ENCODE measurements around the gene SLIT3. TPM values are rescaled to one million over a fixed set of nuclear protein-coding genes. Genes with fewer than 3 reads are reported as not detected.

The SLIT3 gene
- total RNA-seq, 1 experiment from 2014 or later = 0.10 TPM

GRCh38 chr5:169333518-169333917 is 32.6 kb upstream of the SLIT3 start:
- DNase-seq (ENCODE audit: low read depth, low spot score) = no peak
- no peaks in the 10 kb centered on the region for H3K4me1 ChIP-seq (ENCODE audit: control insufficient read depth in 1 of 2, insufficient read depth in 2 of 2, low read length in 2 of 2)
- H3K9me2 ChIP-seq (ENCODE audit: insufficient read depth) = no peaks in the 10 kb centered on the region
- TF ChIP-seq CTCF (IDR thresholded peaks at IDR 0.05 in 2 of 3, conservative IDR thresholded peaks at IDR 0.05 in 1 of 3; ENCODE audit: borderline replicate concordance in 1 of 3, insufficient read depth in 1 of 3, low read depth in 2 of 3, low read length in 2 of 3) (no peak), POLR2AphosphoS5 (IDR thresholded peaks at IDR 0.05; ENCODE audit: low read depth, low read length) (no peak), ZNF274 (IDR thresholded peaks at IDR 0.05; ENCODE audit: low read depth, low read length) (no peak)
- H3K4me2 ChIP-seq (ENCODE audit: low read length) = no peak overlapping the region
- ChIA-PET RAD21 (ENCODE audit: low non-redundant PET in 1 of 2, low total read pairs in 2 of 2, uncharacterized antibody in 2 of 2, unreplicated experiment in 2 of 2) (no interaction called here), POLR2A (no interaction called here), CTCF (no interaction called here)
- BruUV-seq (replicated peaks) = no TSS peak
- H3K27ac ChIP-seq (ENCODE audit: low read depth, low read length) = no peak overlapping the region
- H4K20me1 ChIP-seq (ENCODE audit: insufficient read depth) = no peaks in the 10 kb centered on the region
- no peak overlapping the region for H3K9ac ChIP-seq (ENCODE audit: low read length)
- no peak overlapping the region for H3K4me3 ChIP-seq (replicated peaks in 1 of 2; ENCODE audit: low read depth in 1 of 2, low read length in 2 of 2)
- no peaks in the 10 kb centered on the region for H3K9me3 ChIP-seq (ENCODE audit: control insufficient read depth in 1 of 2, insufficient read depth in 1 of 2, low read depth in 1 of 2, low read length in 2 of 2)
- H3K79me2 ChIP-seq (ENCODE audit: insufficient read depth, low read length) = no peaks in the 10 kb centered on the region
- no peak for ATAC-seq
- no peaks in the 10 kb centered on the region for H3K36me3 ChIP-seq (ENCODE audit: control insufficient read depth in 1 of 2, insufficient read depth in 2 of 2, low read length in 2 of 2)
- H2AFZ ChIP-seq (ENCODE audit: low read depth, low read length, poor library complexity, severe bottlenecking) = no peak overlapping the region
- intact Hi-C loops (cut with micrococcal nuclease) = no loop called here
- H3K27me3 ChIP-seq (ENCODE audit: insufficient read depth, low read length) = 0 out of 2 replicates have a peak, but pooled peaks cover 2% of the 10 kb centered on the region

- H3K4me2 ChIP-seq (ENCODE audit: low read length) = no peak overlapping the region
- no peaks in the 10 kb centered on the region for H4K20me1 ChIP-seq (ENCODE audit: insufficient read depth)
- no peak overlapping the region for H2AFZ ChIP-seq (ENCODE audit: low read depth, low read length, poor library complexity, severe bottlenecking)
- no peak overlapping the region for H3K27ac ChIP-seq (ENCODE audit: low read depth, low read length)
- no TSS peak for BruUV-seq (replicated peaks)
- no peak overlapping the region for H3K9ac ChIP-seq (ENCODE audit: low read length)
- H3K36me3 ChIP-seq (ENCODE audit: control insufficient read depth in 1 of 2, insufficient read depth in 2 of 2, low read length in 2 of 2) = no peaks in the 10 kb centered on the region
- no peak for DNase-seq (ENCODE audit: low read depth, low spot score)
- ATAC-seq = no peak
- TF ChIP-seq EZH2 (IDR thresholded peaks at IDR 0.05) (no peak), SP1 (IDR thresholded peaks at IDR 0.05; ENCODE audit: low read depth) (no peak), TCF7L2 (IDR thresholded peaks at IDR 0.05; ENCODE audit: borderline replicate concordance, extremely low read depth, insufficient read depth, insufficient read length) (no peak), CTCF (IDR thresholded peaks at IDR 0.05 in 2 of 3, conservative IDR thresholded peaks at IDR 0.05 in 1 of 3; ENCODE audit: borderline replicate concordance in 1 of 3, insufficient read depth in 1 of 3, low read depth in 2 of 3, low read length in 2 of 3) (no peak), EGR1 (IDR thresholded peaks at IDR 0.05; ENCODE audit: low read depth) (no peak), FOSL1 (IDR thresholded peaks at IDR 0.05; ENCODE audit: low read depth) (no peak)
- H3K27me3 ChIP-seq (ENCODE audit: insufficient read depth, low read length) = 0 out of 2 replicates have a peak, but pooled peaks cover 3% of the 10 kb centered on the region
- ChIA-PET POLR2A (no interaction called here), RAD21 (ENCODE audit: low non-redundant PET in 1 of 2, low total read pairs in 2 of 2, uncharacterized antibody in 2 of 2, unreplicated experiment in 2 of 2) (no interaction called here), CTCF (no interaction called here)
- no peaks in the 10 kb centered on the region for H3K4me1 ChIP-seq (ENCODE audit: control insufficient read depth in 1 of 2, insufficient read depth in 2 of 2, low read length in 2 of 2)
- no peaks in the 10 kb centered on the region for H3K9me3 ChIP-seq (ENCODE audit: control insufficient read depth in 1 of 2, insufficient read depth in 1 of 2, low read depth in 1 of 2, low read length in 2 of 2)
- H3K79me2 ChIP-seq (ENCODE audit: insufficient read depth, low read length) = no peaks in the 10 kb centered on the region
- H3K4me3 ChIP-seq (replicated peaks in 1 of 2; ENCODE audit: low read depth in 1 of 2, low read length in 2 of 2) = no peak overlapping the region
- intact Hi-C loops (cut with micrococcal nuclease) = no loop called here
- no peaks in the 10 kb centered on the region for H3K9me2 ChIP-seq (ENCODE audit: insufficient read depth)
Measured at GRCh38 chr5:169331292-169331852, 30.4 kb upstream of the SLIT3 start.

Measured in HCT116 (cell line).